HL-60 (cell line): ENCODE data around the gene WWP2.

ENCODE experiments used
- GABPA ChIP-seq: IDR thresholded peaks from 2 replicates; pipeline ENCODE4 v1.6.1; 2012; ENCODE audit warnings: low read depth
- POLR2AphosphoS5 ChIP-seq: IDR thresholded peaks from 2 replicates; pipeline ENCODE4 v1.6.1; 2012; ENCODE audit warnings: low read depth
- TF ChIP-seq, protein P1 (sequence below): IDR thresholded peaks from one replicate; pipeline ENCODE4 v1.5.1; 2011; ENCODE audit warnings: low read length, control low read depth, inconsistent platforms; ENCODE audit not compliant: insufficient read depth
- TF ChIP-seq, protein P2 (sequence below): IDR thresholded peaks from 2 replicates; pipeline ENCODE4 v1.6.1; 2012; ENCODE audit warnings: low read depth; ENCODE audit not compliant: insufficient replicate concordance

DNA sequence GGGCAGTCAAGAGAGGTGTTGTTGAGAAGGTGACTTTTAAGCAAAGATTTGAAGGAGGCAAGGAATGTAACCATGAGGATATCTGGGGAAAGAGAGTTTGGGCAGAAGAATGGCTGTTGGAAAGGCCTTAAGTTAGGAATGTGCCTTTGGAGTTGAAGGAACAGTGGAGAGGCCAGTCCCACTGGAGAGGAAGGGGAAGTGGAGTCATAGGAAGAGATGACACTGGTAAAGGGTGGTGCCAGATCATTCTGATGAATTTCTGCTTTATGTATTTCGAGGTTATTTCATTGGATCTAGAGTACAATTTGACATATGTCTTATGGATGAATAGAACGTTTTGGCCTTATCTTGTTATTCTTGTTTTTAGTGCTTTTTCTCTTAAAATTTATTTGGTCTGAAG lies 93.5 kb downstream of the WWP2 start:
- TF ChIP-seq, protein P1, sequence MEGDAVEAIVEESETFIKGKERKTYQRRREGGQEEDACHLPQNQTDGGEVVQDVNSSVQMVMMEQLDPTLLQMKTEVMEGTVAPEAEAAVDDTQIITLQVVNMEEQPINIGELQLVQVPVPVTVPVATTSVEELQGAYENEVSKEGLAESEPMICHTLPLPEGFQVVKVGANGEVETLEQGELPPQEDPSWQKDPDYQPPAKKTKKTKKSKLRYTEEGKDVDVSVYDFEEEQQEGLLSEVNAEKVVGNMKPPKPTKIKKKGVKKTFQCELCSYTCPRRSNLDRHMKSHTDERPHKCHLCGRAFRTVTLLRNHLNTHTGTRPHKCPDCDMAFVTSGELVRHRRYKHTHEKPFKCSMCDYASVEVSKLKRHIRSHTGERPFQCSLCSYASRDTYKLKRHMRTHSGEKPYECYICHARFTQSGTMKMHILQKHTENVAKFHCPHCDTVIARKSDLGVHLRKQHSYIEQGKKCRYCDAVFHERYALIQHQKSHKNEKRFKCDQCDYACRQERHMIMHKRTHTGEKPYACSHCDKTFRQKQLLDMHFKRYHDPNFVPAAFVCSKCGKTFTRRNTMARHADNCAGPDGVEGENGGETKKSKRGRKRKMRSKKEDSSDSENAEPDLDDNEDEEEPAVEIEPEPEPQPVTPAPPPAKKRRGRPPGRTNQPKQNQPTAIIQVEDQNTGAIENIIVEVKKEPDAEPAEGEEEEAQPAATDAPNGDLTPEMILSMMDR = no peak
- TF ChIP-seq POLR2AphosphoS5 = no peak
- TF ChIP-seq, protein P2, sequence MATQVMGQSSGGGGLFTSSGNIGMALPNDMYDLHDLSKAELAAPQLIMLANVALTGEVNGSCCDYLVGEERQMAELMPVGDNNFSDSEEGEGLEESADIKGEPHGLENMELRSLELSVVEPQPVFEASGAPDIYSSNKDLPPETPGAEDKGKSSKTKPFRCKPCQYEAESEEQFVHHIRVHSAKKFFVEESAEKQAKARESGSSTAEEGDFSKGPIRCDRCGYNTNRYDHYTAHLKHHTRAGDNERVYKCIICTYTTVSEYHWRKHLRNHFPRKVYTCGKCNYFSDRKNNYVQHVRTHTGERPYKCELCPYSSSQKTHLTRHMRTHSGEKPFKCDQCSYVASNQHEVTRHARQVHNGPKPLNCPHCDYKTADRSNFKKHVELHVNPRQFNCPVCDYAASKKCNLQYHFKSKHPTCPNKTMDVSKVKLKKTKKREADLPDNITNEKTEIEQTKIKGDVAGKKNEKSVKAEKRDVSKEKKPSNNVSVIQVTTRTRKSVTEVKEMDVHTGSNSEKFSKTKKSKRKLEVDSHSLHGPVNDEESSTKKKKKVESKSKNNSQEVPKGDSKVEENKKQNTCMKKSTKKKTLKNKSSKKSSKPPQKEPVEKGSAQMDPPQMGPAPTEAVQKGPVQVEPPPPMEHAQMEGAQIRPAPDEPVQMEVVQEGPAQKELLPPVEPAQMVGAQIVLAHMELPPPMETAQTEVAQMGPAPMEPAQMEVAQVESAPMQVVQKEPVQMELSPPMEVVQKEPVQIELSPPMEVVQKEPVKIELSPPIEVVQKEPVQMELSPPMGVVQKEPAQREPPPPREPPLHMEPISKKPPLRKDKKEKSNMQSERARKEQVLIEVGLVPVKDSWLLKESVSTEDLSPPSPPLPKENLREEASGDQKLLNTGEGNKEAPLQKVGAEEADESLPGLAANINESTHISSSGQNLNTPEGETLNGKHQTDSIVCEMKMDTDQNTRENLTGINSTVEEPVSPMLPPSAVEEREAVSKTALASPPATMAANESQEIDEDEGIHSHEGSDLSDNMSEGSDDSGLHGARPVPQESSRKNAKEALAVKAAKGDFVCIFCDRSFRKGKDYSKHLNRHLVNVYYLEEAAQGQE = no peak
- TF ChIP-seq GABPA = no peak
